ENCODE data around the gene DNAJB7.

DNA sequence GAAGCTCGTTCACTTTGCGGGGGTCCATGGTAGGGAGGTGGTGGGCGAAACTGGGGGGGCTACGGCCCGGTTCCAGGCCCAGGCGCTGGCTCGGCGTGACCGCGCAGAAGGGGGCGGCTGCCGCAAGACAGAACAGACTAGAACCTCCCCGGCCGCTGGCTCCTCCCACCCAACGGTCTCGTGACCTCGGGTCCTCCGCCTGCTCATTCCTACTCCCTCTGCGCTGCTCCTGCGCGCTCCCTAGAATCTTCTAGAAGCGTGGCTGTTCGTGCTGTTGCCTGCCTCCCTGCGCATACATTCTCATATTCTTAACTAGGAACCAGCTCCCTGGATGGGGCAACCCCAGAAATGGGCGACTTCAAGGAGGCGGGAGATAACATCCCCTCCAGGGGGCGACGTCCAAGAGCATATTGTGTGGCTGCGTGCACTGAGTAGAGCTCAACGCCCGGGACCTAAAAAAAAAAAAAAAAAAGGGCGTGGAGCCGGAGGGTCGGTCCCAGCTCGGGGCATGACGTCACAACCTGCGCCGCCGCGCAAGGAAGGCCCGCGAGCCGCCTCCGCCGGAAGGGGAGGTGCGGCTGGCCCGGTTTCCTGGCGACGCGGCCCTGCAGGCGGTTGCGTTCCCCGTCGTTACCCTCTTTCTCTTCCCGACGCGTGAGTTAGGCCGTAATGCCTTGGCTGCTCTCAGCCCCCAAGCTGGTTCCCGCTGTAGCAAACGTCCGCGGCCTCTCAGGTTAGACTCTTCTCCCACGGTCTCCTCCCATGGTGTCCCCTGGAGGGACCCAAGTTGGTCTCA, 5.2 kb downstream of the DNAJB7 start, which contains the start of the genes ST13 and XPNPEP3:
- TF ChIP-seq, protein P1, sequence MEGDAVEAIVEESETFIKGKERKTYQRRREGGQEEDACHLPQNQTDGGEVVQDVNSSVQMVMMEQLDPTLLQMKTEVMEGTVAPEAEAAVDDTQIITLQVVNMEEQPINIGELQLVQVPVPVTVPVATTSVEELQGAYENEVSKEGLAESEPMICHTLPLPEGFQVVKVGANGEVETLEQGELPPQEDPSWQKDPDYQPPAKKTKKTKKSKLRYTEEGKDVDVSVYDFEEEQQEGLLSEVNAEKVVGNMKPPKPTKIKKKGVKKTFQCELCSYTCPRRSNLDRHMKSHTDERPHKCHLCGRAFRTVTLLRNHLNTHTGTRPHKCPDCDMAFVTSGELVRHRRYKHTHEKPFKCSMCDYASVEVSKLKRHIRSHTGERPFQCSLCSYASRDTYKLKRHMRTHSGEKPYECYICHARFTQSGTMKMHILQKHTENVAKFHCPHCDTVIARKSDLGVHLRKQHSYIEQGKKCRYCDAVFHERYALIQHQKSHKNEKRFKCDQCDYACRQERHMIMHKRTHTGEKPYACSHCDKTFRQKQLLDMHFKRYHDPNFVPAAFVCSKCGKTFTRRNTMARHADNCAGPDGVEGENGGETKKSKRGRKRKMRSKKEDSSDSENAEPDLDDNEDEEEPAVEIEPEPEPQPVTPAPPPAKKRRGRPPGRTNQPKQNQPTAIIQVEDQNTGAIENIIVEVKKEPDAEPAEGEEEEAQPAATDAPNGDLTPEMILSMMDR (IDR thresholded peaks at IDR 0.05) = peak in 2 of 6 experiments; percentile 10 to 21
- peak in 1 of 2 donors; percentile 82 for TF ChIP-seq POLR2A (IDR thresholded peaks at IDR 0.05)

All from thyroid gland (tissue), 4 donors.